ENCODE measurements around the gene MLST8.
"Not testable (repeated sequence)": the region's sequence is repeated elsewhere in the genome, so short reads cannot be mapped to it uniquely, and the experiment has no call there.

Gene MLST8

GRCh38 chr16:2200313-2200712 is 4.9 kb upstream of the MLST8 start:
- Histone ChIP-seq H3K4me3 (ENCODE audit: low read depth in 1 of 2, low read length in 1 of 2) (no peak overlapping the region), H3K36me3 (no peaks in the 10 kb centered on the region), H3K9me3 (no peaks in the 10 kb centered on the region), H3K4me1 (ENCODE audit: control insufficient read depth in 1 of 2, insufficient read depth in 1 of 2, low read depth in 1 of 2, low read length in 1 of 2) (peaks cover 7 to 17% of the 10 kb centered on the region in 2 experiments), H3K27ac (no peak overlapping the region), H3K27me3 (peaks cover 64% of the 10 kb centered on the region)
- no peak for TF ChIP-seq CTCF (IDR thresholded peaks at IDR 0.05)

- H3K9me3 ChIP-seq; H3K4me3 ChIP-seq (ENCODE audit: low read depth in 1 of 2, low read length in 1 of 2); H3K36me3 ChIP-seq; H3K27ac ChIP-seq: not testable (repeated sequence)
- Histone ChIP-seq H3K4me1 (ENCODE audit: control insufficient read depth in 1 of 2, insufficient read depth in 1 of 2, low read depth in 1 of 2, low read length in 1 of 2) (peaks cover 25 to 27% of the 10 kb centered on the region in 2 experiments), H3K27me3 (peaks cover 38% of the 10 kb centered on the region)
Measured at GRCh38 chr16:2203119-2203688, 2.0 kb upstream of the MLST8 start.

- Histone ChIP-seq H3K27ac (peak overlapping the region; percentile 88), H3K36me3 (peaks cover 16% of the 10 kb centered on the region), H3K9me3 (no peaks in the 10 kb centered on the region), H3K27me3 (peaks cover 24% of the 10 kb centered on the region), H3K4me1 (ENCODE audit: control insufficient read depth in 1 of 2, insufficient read depth in 1 of 2, low read depth in 1 of 2, low read length in 1 of 2) (peaks cover 25 to 27% of the 10 kb centered on the region in 2 experiments), H3K4me3 (ENCODE audit: low read depth in 1 of 2, low read length in 1 of 2) (peak overlapping the region; percentile 95 to 100)
- no peak for TF ChIP-seq CTCF (IDR thresholded peaks at IDR 0.05)
Measured at GRCh38 chr16:2204416-2205103, 694 bp upstream of the MLST8 start.

- H3K27me3 ChIP-seq = peaks cover 11% of the 10 kb centered on the region
- peak overlapping the region; percentile 88 for H3K27ac ChIP-seq
- H3K4me3 ChIP-seq (ENCODE audit: low read depth in 1 of 2, low read length in 1 of 2) = peak overlapping the region; percentile 95 to 100
- TF ChIP-seq CTCF (IDR thresholded peaks at IDR 0.05) = no peak
- H3K9me3 ChIP-seq = no peaks in the 10 kb centered on the region
- peaks cover 24% of the 10 kb centered on the region for H3K36me3 ChIP-seq
- peaks cover 25 to 27% of the 10 kb centered on the region in 2 experiments for H3K4me1 ChIP-seq (ENCODE audit: control insufficient read depth in 1 of 2, insufficient read depth in 1 of 2, low read depth in 1 of 2, low read length in 1 of 2)
Measured at GRCh38 chr16:2205967-2206313, 686 bp downstream of the MLST8 start.

GRCh38 chr16:2206420-2206779 is 1.1 kb downstream of the MLST8 start:
- peaks cover 24% of the 10 kb centered on the region for H3K36me3 ChIP-seq
- H3K9me3 ChIP-seq = no peaks in the 10 kb centered on the region
- peaks cover 26 to 27% of the 10 kb centered on the region in 2 experiments for H3K4me1 ChIP-seq (ENCODE audit: control insufficient read depth in 1 of 2, insufficient read depth in 1 of 2, low read depth in 1 of 2, low read length in 1 of 2)
- peaks cover 10% of the 10 kb centered on the region for H3K27me3 ChIP-seq
- H3K27ac ChIP-seq = peak overlapping the region; percentile 88
- no peak overlapping the region for H3K4me3 ChIP-seq (ENCODE audit: low read depth in 1 of 2, low read length in 1 of 2)
- TF ChIP-seq CTCF (IDR thresholded peaks at IDR 0.05) = no peak

GRCh38 chr16:2206780-2207433 is 1.7 kb downstream of the MLST8 start:
- Histone ChIP-seq H3K9me3 (no peaks in the 10 kb centered on the region), H3K4me3 (ENCODE audit: low read depth in 1 of 2, low read length in 1 of 2) (no peak overlapping the region), H3K4me1 (ENCODE audit: control insufficient read depth in 1 of 2, insufficient read depth in 1 of 2, low read depth in 1 of 2, low read length in 1 of 2) (peaks cover 31 to 32% of the 10 kb centered on the region in 2 experiments), H3K27me3 (peaks cover 4% of the 10 kb centered on the region), H3K27ac (peak overlapping the region; percentile 88), H3K36me3 (peaks cover 24% of the 10 kb centered on the region)
- no peak for TF ChIP-seq CTCF (IDR thresholded peaks at IDR 0.05)
